ENCODE measurements around the gene AMBP. TPM values are rescaled to one million over a fixed set of nuclear protein-coding genes. Genes with fewer than 3 reads are reported as not detected.

Gene AMBP
- total and polyA plus RNA-seq, 7 donors, result 0.16 to 0.84 TPM; not detected in 5

DNA sequence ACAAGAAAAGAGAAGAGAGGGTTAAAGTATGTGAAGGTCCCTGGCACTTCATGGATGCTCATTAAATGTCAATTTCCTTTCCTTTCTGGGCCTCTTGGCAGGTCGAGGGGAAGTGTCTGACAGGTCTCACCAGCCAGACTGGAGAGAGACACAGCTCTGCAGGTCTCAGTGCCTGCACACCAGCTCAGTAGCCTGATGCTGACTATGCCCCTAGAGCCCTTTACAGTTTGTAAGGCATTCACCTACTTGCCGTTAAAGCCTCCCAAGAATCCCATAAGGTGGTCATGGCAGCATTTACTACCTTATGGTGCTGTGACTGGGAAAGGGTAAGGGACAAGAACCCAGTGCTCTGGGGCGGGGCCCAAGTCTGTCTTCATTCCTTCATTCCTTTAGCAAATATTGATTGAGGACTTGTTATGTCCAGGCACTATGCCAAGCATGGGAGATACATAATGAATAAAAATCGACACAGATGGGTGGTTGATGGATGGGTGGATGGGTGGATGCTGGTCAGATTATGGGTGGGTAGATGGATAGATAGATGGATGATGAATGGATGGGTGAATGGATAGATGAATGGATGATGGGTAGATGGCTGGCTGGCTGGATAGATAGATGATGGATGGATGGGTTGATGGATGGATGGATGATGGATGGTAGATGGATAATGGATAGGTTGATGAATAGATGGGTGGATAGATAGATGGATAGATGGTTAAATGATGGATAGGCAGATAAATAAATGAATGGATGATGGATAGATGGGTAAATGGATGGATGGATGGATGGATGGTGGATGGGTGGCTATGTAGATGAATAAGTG, 42.3 kb upstream of the AMBP start:
- Histone ChIP-seq H3K4me1 (no peaks in the 10 kb centered on the region), H3K9me3 (no peaks in the 10 kb centered on the region), H3K36me3 (ENCODE audit: insufficient read depth in 1 of 2, low read depth in 1 of 2) (no peaks in the 10 kb centered on the region), H3K27me3 (ENCODE audit: insufficient read depth in 3 of 3, low read length in 2 of 3) (peaks cover 0 to 10% (median 2%) of the 10 kb centered on the region in 3 donors), H3K4me3 (no peak overlapping the region), H3K27ac (no peak overlapping the region)
- 65 to 69% (median 66%) methylated on average over 4 of the region's 4 CpGs for WGBS, 3 donors
- TF ChIP-seq, protein P1, sequence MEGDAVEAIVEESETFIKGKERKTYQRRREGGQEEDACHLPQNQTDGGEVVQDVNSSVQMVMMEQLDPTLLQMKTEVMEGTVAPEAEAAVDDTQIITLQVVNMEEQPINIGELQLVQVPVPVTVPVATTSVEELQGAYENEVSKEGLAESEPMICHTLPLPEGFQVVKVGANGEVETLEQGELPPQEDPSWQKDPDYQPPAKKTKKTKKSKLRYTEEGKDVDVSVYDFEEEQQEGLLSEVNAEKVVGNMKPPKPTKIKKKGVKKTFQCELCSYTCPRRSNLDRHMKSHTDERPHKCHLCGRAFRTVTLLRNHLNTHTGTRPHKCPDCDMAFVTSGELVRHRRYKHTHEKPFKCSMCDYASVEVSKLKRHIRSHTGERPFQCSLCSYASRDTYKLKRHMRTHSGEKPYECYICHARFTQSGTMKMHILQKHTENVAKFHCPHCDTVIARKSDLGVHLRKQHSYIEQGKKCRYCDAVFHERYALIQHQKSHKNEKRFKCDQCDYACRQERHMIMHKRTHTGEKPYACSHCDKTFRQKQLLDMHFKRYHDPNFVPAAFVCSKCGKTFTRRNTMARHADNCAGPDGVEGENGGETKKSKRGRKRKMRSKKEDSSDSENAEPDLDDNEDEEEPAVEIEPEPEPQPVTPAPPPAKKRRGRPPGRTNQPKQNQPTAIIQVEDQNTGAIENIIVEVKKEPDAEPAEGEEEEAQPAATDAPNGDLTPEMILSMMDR (IDR thresholded peaks at IDR 0.05), result no peak
- intact Hi-C loops (cut with DNase I), result no loop called here
- DNase-seq (no peak), ATAC-seq (no peak)

DNA sequence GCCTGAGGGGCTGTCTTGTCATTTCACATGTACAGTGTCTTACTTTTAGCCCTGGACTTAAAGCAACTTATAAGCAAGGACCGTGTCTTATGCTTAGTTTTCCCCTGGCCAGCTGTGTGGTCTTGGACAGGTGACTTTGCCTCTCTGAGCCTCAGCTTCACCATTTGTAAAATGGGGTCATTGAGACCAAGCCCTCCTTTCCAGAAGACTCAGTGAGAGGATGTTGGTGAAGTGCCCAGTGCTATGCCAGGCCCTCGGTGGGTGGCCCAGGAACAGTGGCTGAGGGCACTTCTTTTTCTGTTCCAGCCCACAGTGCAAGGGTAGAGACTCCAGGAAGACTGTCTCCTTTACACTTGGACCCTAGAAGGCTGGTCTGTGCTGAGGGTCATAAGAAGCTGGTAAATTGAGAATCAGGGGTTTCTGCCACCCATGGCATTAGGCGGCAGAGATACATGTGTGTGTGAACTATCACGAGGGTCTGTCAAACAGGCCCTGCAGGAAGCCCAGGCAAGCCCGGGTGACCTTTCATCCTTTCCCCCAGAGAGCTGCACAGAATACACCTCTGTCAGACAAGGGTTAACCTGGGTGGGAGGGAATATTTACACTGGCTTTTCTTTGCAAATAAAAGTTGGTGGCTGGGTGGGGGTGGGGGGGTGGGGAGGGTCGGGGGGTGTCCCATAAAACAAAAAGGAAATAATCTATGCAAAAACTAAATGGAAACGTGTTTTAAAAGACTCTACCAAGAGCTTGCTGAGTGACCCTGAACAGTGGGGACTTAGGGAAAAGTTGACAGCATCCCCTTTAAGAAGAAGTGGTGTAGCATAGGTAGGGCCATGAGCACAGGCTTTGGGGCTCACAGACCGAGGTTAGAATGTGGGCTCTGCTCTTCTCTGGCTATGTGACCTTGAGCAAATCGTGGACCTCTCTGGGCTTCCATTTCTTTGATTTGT, 41.4 kb upstream of the AMBP start:
- no peak for ATAC-seq
- H3K36me3 ChIP-seq (ENCODE audit: insufficient read depth in 1 of 2, low read depth in 1 of 2), result no peaks in the 10 kb centered on the region
- intact Hi-C loops (cut with DNase I), result no loop called here
- H3K4me1 ChIP-seq, result no peaks in the 10 kb centered on the region
- 62 to 79% (median 62%) methylated on average over 8 to 9 of the region's 9 CpGs for WGBS, 3 donors
- TF ChIP-seq, protein P1 (IDR thresholded peaks at IDR 0.05), result no peak
- DNase-seq, result no peak
- H3K27ac ChIP-seq, result no peak overlapping the region
- H3K4me3 ChIP-seq, result no peak overlapping the region
- no peaks in the 10 kb centered on the region for H3K9me3 ChIP-seq
- peaks cover 0 to 10% (median 2%) of the 10 kb centered on the region in 3 donors for H3K27me3 ChIP-seq (ENCODE audit: insufficient read depth in 3 of 3, low read length in 2 of 3)

DNA sequence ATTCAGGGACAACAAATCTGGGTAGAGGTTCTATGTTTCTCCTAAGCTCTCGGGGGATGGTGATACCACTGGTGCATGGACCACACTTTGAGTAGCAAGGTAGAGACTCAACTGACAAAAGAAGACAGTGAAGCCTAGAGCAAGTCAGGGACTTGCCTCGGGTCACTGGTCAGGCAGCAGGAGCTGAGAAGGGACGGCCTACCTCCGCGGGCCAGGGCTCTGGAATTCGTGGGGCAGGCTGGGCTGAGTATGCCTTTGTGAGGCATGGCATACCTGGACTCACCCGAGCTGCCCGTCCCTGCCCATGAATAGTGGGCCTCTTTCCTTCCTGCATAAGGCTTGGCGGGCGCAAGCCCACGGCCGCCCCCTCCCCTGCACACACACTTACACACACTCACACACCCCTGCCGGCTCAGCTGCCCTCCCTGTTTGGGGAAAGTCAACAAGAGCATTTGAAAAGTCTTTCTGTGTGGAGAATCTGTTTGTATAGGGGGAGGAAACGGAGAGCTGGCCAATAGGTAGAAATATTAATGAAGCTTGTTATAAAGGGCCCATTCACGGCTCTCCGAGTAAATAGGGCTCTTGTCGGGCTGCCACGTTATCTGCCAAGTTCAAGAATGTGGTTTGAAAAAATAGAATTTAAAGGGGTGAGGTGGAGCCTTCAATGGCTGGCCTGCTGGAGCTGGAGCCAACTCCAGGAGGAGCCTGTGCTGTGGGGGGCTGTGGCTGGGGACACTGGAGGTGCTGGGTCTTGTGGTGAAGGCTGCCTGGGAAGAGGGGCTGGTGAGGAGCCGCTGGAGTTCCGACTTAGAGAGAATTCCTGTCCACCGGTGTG, 40.1 kb upstream of the AMBP start:
- H3K9me3 ChIP-seq, result no peaks in the 10 kb centered on the region
- H3K4me3 ChIP-seq, result no peak overlapping the region
- no peak overlapping the region for H3K27ac ChIP-seq
- H3K27me3 ChIP-seq (ENCODE audit: insufficient read depth in 3 of 3, low read length in 2 of 3), result peaks cover 0 to 10% (median 2%) of the 10 kb centered on the region in 3 donors
- 75 to 84% (median 76%) methylated on average over 20 to 21 of the region's 21 CpGs for WGBS, 3 donors
- ATAC-seq (no peak), DNase-seq (no peak)
- TF ChIP-seq, protein P1 (IDR thresholded peaks at IDR 0.05), result no peak
- intact Hi-C loops (cut with DNase I), result no loop called here
- H3K4me1 ChIP-seq, result no peaks in the 10 kb centered on the region
- no peaks in the 10 kb centered on the region for H3K36me3 ChIP-seq (ENCODE audit: insufficient read depth in 1 of 2, low read depth in 1 of 2)

DNA sequence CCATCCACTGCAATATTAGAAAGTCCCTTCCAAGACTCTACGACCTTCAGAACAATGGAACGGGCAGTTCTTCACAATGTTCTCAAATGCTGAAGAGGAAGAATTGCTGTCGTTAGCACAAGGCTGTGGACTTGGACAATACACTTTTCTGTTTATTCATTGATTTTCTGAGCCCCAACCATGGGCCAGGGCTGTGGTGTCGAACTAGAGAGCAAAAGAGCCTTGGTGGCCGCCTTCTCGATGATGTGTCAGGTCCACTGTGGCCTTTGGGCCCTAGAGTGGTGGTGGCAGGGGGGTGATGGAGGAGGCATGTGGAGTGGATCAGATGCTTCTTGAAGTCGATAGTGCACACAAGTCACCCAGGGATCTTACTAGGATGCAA, 39.5 kb upstream of the AMBP start:
- DNase-seq (no peak), ATAC-seq (no peak)
- 90 to 94% (median 92%) methylated on average over 7 of the region's 7 CpGs for WGBS, 3 donors
- Histone ChIP-seq H3K27ac (no peak overlapping the region), H3K9me3 (no peaks in the 10 kb centered on the region), H3K36me3 (ENCODE audit: insufficient read depth in 1 of 2, low read depth in 1 of 2) (no peaks in the 10 kb centered on the region), H3K4me3 (no peak overlapping the region), H3K4me1 (no peaks in the 10 kb centered on the region), H3K27me3 (ENCODE audit: insufficient read depth in 3 of 3, low read length in 2 of 3) (peaks cover 0 to 10% (median 2%) of the 10 kb centered on the region in 3 donors)
- intact Hi-C loops (cut with DNase I), result no loop called here
- TF ChIP-seq, protein P1 (IDR thresholded peaks at IDR 0.05), result no peak
